ENCODE data around the gene RXRB.
"Not testable (repeated sequence)": the region's sequence is repeated elsewhere in the genome, so short reads cannot be mapped to it uniquely, and the experiment has no call there.

The RXRB gene

DNA sequence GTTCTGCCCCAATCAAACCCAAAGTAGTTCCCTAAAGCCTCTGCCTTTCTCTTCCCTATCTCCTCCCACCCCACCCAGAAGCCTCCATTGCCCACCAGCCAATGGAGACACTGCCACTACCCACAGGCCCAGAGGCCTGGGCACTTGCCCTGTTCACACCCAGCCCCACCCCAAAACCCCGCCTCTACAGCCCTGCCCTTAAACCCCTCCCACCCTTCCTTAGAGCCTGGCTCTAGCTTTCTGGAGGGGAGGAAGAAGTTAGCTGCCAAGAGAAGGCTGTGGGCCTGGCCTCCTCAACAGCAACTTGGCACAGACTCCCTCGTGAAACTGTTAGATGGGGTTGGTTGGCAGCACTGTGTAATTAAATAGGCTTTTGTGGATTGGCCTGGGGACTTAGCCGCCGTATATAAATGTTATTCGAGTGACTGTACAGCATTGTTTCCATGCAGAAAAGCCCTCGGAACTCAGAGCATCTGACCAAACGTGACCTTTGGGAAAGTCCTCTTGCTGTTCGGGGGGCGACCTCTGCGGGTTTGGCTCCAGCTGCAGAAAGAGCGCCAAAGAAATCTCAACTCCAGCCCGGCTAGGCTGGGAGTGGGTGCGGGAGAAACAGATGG, 39.6 kb downstream of the RXRB start:
- DNase-seq, result no peak

GRCh38 chr6:33160096-33160495, 40.4 kb downstream of the RXRB start:
- no peak for DNase-seq

GRCh38 chr6:33156964-33157363, 43.5 kb downstream of the RXRB start:
- no peak for DNase-seq

GRCh38 chr6:33156561-33156960, 43.9 kb downstream of the RXRB start:
- no peak for DNase-seq

DNA sequence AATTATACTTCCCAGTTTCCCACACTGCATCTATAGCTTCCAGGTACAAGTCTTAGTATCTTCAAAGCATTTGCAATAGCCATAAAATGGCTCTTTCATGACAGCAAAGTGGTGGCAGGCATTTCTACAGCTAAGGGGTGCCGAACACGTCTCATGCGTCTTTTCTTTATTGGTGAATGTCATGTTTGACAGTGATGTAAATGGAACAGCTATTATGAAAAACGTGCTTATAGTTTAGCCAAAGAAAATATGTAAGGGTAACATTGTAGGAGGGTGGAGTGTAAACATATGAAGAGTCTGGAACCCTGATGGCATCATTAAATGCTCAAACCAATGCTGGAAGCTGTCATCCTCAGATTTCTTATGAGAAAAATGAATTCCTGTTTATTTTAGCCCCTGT, 46.1 kb downstream of the RXRB start:
- DNase-seq, result no peak

- DNase-seq, result no peak
These were observed 49.4 kb downstream of the RXRB start for GRCh38 chr6:33151050-33151449.

- not testable (repeated sequence) for DNase-seq
These were observed 49.9 kb downstream of the RXRB start for GRCh38 chr6:33150560-33150959.

DNA sequence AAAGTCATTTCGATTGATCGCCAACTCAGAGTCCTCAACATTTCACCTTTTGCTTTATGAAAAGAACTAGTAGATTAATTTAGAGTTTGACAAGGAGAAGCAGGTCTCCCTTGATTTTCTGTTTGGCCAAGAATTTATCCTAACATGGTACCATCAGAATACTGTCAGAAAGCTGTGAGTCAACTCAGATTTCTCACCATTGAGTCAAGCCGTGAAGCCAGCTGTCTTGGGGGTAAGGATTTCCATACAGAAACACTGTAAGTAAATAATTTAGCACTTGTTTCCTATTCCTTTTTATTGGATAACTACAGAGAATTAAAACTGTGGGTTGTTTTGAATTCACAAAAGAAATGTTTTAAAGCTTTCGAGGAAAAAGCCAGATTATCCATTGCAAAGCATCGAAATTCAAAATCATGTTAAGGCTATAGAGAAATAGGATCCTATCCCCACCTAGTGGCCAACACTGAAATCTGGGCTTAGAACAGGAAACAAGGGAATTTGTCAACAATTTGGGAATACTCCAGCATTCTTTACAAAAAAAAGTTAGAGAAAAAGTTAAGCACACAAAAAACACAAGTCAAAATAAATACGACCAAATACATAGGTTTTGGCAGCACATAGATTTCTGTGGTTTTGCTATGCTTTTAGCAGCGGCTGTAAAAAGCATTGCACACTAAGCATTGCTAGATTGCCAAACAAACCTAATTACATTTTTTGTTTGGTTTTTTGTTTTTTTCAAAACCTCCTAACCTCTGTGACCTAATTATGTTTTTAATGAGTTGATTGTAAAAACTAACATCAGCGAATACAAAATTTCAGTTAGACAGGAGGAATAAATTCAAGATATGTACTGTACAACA, 52.4 kb downstream of the RXRB start:
- DNase-seq, result no peak

GRCh38 chr6:33144373-33144772, 56.1 kb downstream of the RXRB start:
- DNase-seq, result no peak
